NCI-H1048 (cell line): Measurements from ENCODE around the gene KLHDC8A.
"Not testable (repeated sequence)": the region's sequence is repeated elsewhere in the genome, so short reads cannot be mapped to it uniquely, and the experiment has no call there.

Source experiments
- DNase-seq: peaks from one replicate; lab custom pipeline; 2025; lab: John Stamatoyannopoulos, UW

The KLHDC8A gene

GRCh38 chr1:205371871-205372660 is 15.3 kb upstream of the KLHDC8A start:
- DNase-seq = no peak

- DNase-seq = no peak
Observed at GRCh38 chr1:205370780-205371179, 14.1 kb upstream of the KLHDC8A start.

DNA sequence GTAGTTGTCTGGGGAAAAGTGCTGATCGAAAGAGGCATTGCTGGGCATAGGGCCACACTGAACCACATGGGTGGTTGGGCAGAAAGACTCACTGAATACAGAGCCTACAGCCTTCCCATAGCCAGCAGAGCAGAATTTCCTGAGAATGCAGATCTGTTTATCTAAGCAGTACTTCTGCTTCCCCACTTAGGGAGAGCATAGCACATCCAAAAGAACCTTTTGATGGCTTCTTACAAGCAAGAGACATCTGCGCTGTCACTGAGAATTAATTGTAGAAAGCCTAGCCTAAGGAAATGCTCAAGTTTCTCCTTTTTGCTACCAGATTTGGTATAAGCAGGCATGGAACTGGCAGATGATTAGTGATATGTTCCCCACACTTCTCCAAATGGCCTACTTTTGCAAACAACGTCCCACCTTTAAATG is 13.0 kb upstream of the KLHDC8A start:
- no peak for DNase-seq

- no peak for DNase-seq
Observed at GRCh38 chr1:205368478-205368877, 11.8 kb upstream of the KLHDC8A start.

GRCh38 chr1:205365945-205366463 is 9.3 kb upstream of the KLHDC8A start:
- no peak for DNase-seq

DNA sequence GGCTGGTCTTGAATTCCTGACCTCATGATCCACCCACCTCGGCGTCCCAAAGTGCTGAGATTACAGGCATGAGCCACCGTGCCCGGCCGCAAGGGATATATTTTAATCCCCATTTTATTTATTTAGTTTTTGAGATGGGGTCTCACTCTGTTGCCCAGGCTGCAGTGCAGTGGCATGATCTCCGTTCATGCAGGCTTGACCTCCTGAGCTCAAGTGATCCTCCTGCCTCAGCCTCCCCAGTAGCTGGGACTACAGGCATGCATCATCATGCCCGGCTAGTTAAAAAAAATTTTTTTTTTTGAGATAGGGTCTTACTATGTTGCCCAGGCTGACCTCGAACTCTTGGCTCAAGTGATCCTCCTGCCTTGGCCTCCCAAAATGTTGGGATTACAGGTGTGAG is 8.4 kb upstream of the KLHDC8A start:
- DNase-seq = not testable (repeated sequence)

DNA sequence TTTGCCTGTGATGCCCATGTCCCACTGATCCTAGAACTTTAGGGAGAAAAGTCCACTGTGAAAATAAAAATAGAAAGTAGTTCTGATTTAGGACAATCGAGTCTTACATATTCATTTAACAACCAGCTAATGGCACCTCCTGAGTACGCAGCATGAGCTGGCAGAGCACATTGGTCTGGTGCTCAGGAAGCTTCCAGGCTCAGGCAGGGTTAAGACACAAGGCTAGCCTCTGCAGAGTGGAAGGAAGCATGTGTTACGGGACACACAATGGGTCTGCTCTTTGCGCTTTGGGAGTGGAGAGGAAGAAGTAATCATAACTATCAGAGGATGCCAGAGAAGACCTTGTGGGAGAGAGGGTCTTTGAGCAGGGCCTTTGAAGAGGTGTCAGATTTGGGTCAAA is 4.2 kb upstream of the KLHDC8A start:
- DNase-seq = no peak

DNA sequence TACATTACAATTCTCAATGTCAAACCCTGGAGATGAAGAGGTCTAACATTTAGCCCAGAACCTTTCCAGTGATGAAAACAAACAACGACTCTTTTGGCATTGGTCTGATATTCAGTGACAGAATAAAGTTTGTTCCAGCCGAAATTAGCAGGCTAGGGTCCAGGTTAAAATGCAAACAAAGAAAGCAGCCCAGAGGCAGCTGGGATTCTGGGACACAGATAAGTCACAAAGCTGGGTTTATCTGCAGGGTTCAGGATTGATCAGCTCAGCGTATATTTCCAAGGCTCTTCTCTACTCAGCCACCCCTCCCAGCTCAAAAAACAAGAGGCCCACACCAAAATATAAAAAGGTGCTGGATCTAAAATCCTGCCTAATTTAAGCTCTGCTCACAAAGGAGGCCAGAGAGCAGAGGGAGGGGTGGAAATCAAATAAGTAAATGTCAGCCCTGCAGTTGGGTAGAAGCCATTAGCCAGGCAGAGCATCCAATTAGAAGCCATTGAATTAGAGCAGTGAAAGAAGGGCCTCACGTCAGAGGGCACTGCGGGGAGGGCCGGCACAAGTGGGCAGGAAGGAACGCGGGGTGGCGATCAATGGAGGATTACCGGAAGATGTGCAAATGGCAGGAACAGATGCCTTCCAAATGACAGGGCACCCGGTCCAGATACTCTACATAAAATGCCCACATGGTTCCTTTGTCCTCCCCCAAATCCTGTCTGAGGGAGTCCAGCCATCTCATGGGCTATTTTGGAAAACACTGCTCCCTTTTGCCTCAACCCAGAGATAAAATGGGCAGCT is 3.2 kb upstream of the KLHDC8A start:
- no peak for DNase-seq

- no peak for DNase-seq
Observed at GRCh38 chr1:205358579-205358978, 1.9 kb upstream of the KLHDC8A start.

- DNase-seq = no peak
Observed at GRCh38 chr1:205357567-205357966, 845 bp upstream of the KLHDC8A start.

- no peak for DNase-seq
Observed at GRCh38 chr1:205355075-205355453, 1.7 kb downstream of the KLHDC8A start.

DNA sequence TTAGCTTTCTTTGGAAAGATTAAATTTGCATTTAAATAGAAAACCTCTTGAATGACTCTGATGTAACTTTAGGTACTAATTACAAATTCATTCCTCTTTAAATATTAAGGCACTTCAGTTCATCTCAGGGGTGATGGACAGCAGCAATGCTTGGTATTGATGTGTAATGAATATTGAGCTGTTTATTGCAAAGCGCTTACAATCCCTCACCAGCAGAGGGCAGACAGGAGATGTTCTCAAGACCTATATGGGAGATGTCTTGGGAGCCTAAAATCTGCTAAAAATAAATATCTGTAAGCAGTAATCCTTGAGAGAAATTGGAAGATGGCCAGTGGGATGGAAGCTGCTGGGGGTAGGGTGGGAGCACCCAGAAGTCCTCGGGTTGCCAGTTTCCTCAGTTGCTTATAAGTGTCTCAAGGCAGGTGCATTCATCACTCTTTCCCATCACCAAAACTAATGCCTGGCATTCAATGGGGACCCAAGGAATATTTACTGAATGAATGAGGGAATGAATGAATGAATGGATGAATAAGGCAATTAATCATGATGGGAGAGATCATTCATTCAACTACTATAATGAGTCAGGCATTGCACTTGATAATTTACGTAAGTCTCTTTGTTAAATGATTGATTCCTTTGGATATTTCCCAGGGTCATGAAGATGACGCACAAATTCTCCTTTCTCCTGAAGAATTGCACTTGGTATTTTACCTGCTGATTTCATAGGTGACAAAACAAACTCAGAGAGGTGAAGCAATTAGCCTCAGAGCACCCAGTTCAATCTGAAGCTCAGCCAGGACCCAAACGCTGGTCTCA is 2.3 kb downstream of the KLHDC8A start:
- peak; percentile 31 for DNase-seq

GRCh38 chr1:205353612-205354011 is 3.1 kb downstream of the KLHDC8A start:
- no peak for DNase-seq

GRCh38 chr1:205353191-205353590 is 3.5 kb downstream of the KLHDC8A start:
- no peak for DNase-seq

DNA sequence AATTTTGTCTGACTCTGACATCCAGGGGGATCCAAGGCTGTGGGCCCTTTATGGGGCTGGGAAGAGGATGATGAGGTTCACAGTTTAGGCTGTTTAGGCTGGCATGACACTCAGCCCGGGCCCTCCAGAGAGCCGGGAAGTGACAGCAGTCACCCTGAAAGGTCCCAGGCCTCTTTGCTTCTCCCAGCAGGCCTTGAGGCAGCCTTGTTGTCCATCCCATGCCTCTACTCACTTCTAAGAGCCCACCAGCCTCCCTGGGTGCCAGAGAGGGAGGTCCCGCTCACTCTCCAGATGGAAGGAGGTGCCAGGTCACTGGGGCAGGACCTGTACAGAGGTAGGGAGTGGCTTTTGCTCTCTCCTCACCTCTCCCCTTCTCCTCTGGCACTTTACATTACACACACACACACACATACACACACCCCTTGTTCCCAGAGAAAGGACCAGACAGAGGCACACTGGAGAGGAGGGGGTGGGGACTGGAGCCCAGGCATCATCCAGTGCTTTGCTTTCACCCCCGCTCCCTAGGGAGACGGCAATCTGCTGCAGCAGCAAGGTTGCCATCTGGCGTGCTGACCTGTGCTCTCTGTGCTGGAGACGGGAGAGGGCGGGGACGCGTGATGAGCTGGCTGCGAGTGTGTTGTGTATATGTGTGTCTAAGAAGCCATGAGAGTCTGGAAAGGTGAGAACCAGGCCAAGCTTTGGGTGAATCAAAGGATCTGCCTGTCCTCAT is 4.6 kb downstream of the KLHDC8A start:
- DNase-seq = no peak

- DNase-seq = no peak
Observed at GRCh38 chr1:205350691-205351141, 6.0 kb downstream of the KLHDC8A start.

- DNase-seq = no peak
Observed at GRCh38 chr1:205350124-205350523, 6.6 kb downstream of the KLHDC8A start.

- DNase-seq = no peak
Observed at GRCh38 chr1:205348554-205349487, 7.9 kb downstream of the KLHDC8A start.

DNA sequence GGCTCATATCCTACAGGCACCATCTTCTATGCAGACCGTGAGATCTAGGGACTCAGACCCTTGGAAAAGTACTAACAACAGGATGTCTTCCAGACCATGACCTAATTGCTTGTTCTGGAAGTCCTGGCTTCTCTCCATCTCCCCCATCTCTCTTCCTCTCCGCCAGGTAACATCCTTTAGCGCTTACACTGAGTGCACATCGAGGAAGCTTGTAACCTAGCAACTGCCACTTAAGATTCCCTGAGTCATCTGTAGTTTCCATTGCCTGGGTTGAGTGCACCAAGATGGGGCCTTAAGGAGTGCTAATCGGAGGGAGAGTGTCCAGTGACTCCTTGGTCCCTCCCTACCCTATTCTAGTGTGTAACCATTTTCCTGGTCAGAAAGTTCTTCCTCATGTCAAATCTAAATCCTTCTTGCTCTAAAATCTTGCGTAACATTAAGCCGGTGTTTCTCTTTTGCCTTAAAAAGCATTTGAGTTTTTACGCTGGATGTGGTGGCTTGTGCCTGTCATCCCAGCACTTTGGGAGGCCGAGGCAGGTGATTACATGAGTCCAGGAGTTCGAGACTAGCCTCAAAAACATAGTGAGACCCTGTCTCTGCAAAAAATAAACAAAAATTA is 9.7 kb downstream of the KLHDC8A start:
- DNase-seq = no peak

DNA sequence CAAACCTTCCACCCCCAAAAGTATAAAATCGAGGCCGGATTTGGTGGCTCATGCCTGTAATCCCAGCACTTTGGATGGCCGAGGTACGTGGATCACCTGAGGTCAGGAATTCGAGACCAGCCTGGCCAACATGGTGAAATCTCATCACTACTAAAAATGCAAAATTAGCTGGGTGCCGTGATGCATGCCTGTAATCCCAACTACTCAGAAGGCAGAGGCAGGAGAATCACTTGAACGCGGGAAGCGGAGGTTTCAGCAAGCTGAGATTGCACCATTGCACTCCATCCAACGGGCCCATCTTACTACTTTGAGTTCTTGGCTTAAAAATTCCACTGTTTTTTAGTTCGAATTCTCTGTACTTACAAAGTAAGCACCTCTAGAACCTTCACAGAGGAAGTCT is 11.0 kb downstream of the KLHDC8A start:
- DNase-seq = no peak
